CD4-positive, alpha-beta memory T cell (primary cell): ENCODE results near the gene DNM1. TPM values are rescaled to one million over a fixed set of nuclear protein-coding genes. Genes with fewer than 3 reads are reported as not detected.

Source experiments
- CTCF ChIA-PET: fragments of 350-600 bp; sonication (Branson Sonifier 250); formaldehyde crosslinking; loops from one replicate; lab custom pipeline; 2021; ENCODE audit warnings: inconsistent platforms; ENCODE audit not compliant: partially characterized antibody; lab: Charles Lee
- POLR2A ChIA-PET: fragments of 350-600 bp; sonication (Branson Sonifier 250); formaldehyde crosslinking; loops from one replicate; lab custom pipeline; 2021; ENCODE audit not compliant: partially characterized antibody; lab: Charles Lee
- DNase-seq, 5 donors: peaks; one replicate each; pipeline versions ENCODE4 v3.0.0 to v3.0.0-alpha.2; 2020 to 2022; ENCODE audit warnings: mixed read lengths in 1 of 5
- H3K27ac ChIP-seq: one replicate; pipeline ENCODE4 v1.7.0; 2013; ENCODE audit warnings: low read depth, low read length
- H3K27me3 ChIP-seq: 2 replicates; pipeline ENCODE4 v1.7.0; 2013; ENCODE audit warnings: mild to moderate bottlenecking, low read length, moderate library complexity; ENCODE audit not compliant: insufficient read depth
- H3K36me3 ChIP-seq: 2 replicates; pipeline ENCODE4 v1.7.0; 2013; ENCODE audit warnings: mild to moderate bottlenecking, low read length, moderate library complexity; ENCODE audit not compliant: insufficient read depth
- H3K4me1 ChIP-seq: 2 replicates; pipeline ENCODE4 v1.7.0; 2013; ENCODE audit warnings: mild to moderate bottlenecking, low read length, moderate library complexity; ENCODE audit not compliant: insufficient read depth
- H3K4me3 ChIP-seq, 2 donors: one replicate each; pipeline ENCODE4 v1.7.0; 2013; ENCODE audit warnings: low read length in 2 of 2, mild to moderate bottlenecking in 1 of 2
- H3K9me3 ChIP-seq, 2 donors: one replicate each; pipeline ENCODE4 v1.7.0; 2013; ENCODE audit warnings: low read length in 2 of 2, control low read depth in 1 of 2; ENCODE audit not compliant: control insufficient read depth in 1 of 2
- H3K27ac Mint-ChIP-seq, 7 donors: one replicate each; pipeline ENCODE4 v1.8.0; 2020 to 2021; ENCODE audit warnings: mixed read lengths in 7 of 7, mild to moderate bottlenecking in 6 of 7, inconsistent platforms in 3 of 7, moderate library complexity in 3 of 7
- H3K27me3 Mint-ChIP-seq, 2 donors: one replicate each; pipeline ENCODE4 v1.8.0; 2020 to 2021; ENCODE audit warnings: mixed read lengths in 2 of 2
- H3K36me3 Mint-ChIP-seq, 2 donors: one replicate each; pipeline ENCODE4 v1.8.0; 2020 to 2021; ENCODE audit warnings: mixed read lengths in 2 of 2, inconsistent platforms in 1 of 2, mild to moderate bottlenecking in 1 of 2
- H3K4me1 Mint-ChIP-seq, 4 donors: one replicate each; pipeline ENCODE4 v1.8.0; 2020 to 2021; ENCODE audit warnings: mixed read lengths in 4 of 4, mild to moderate bottlenecking in 1 of 4
- H3K4me3 Mint-ChIP-seq, 8 donors: one replicate each; pipeline ENCODE4 v1.8.0; 2020 to 2021; ENCODE audit warnings: mixed read lengths in 8 of 8, mild to moderate bottlenecking in 7 of 8, moderate library complexity in 6 of 8, inconsistent platforms in 3 of 8
- H3K9me3 Mint-ChIP-seq, 8 donors: one replicate each; pipeline ENCODE4 v1.8.0; 2020 to 2021; ENCODE audit warnings: mixed read lengths in 8 of 8, mild to moderate bottlenecking in 5 of 8, inconsistent platforms in 3 of 8, moderate library complexity in 1 of 8
- intact Hi-C: fragments of 100-400 bp; cut with micrococcal nuclease; formaldehyde crosslinking; loops from one replicate; pipeline ENCODE4 v1.15.1; 2023
- polyA plus RNA-seq, 2 donors: library from polyadenylated mRNA; unstranded; fragments of 300-500 nt; fragmentation: Illumina TruSeq; gene quantifications; one replicate each; pipeline ENCODE4 v1.2.3, GENCODE V29; 2021
- total RNA-seq, 2 experiments: library from RNA; stranded (reverse); gene quantifications; one replicate each; pipeline ENCODE4 v1.2.3, GENCODE V29; 2021

Gene DNM1
- total and polyA plus RNA-seq, 4 experiments from 2014 or later, result 1.4 to 2.2 TPM; not detected in 2

- ChIA-PET POLR2A (no interaction called here), CTCF (interaction anchor here (1.5 kb wide), 1 partner anchor 82 kb away, joined by 3 read pairs; no protein-coding TSS in a partner anchor)
- no peak for DNase-seq
- H3K4me1 ChIP-seq, result peaks cover 11% of the 10 kb centered on the region
- Mint-ChIP-seq H3K4me3 (no peak overlapping the region), H3K9me3 (no peaks in the 10 kb centered on the region), H3K27ac (no peak overlapping the region), H3K27me3 (peaks cover 0 to 5% of the 10 kb centered on the region in 2 donors), H3K4me1 (peaks cover 7 to 14% (median 10%) of the 10 kb centered on the region in 4 donors), H3K36me3 (no peaks in the 10 kb centered on the region)
- no peaks in the 10 kb centered on the region for H3K36me3 ChIP-seq
- no peak overlapping the region for H3K27ac ChIP-seq
- no peaks in the 10 kb centered on the region for H3K9me3 ChIP-seq
- H3K4me3 ChIP-seq, result no peak overlapping the region
- intact Hi-C loops, result no loop called here
- H3K27me3 ChIP-seq, result no peaks in the 10 kb centered on the region
These were observed 10.7 kb downstream of the DNM1 start for GRCh38 chr9:128213746-128214497.

GRCh38 chr9:128214571-128215490 lies 11.7 kb downstream of the DNM1 start:
- Histone ChIP-seq H3K27me3 (no peaks in the 10 kb centered on the region), H3K4me1 (peaks cover 15% of the 10 kb centered on the region), H3K4me3 (no peak overlapping the region), H3K36me3 (no peaks in the 10 kb centered on the region), H3K9me3 (no peaks in the 10 kb centered on the region), H3K27ac (no peak overlapping the region)
- intact Hi-C loops, result no loop called here
- Mint-ChIP-seq H3K9me3 (no peaks in the 10 kb centered on the region), H3K36me3 (no peaks in the 10 kb centered on the region), H3K4me1 (peaks cover 7 to 17% (median 11%) of the 10 kb centered on the region in 4 donors), H3K4me3 (no peak overlapping the region), H3K27ac (no peak overlapping the region), H3K27me3 (peaks cover 0 to 5% of the 10 kb centered on the region in 2 donors)
- ChIA-PET POLR2A (no interaction called here), CTCF (interaction anchor here (1.5 kb wide), 1 partner anchor 81 kb away, joined by 3 read pairs; no protein-coding TSS in a partner anchor)
- no peak for DNase-seq

- intact Hi-C loops, result no loop called here
- H3K4me3 Mint-ChIP-seq, result no peak overlapping the region
- ChIA-PET CTCF (interaction anchor here (0.6 kb wide), 1 partner anchor 346 kb away, joined by 3 read pairs; no protein-coding TSS in a partner anchor), POLR2A (no interaction called here)
- peaks cover 0 to 5% of the 10 kb centered on the region in 2 donors for H3K27me3 Mint-ChIP-seq
- peaks cover 7 to 17% (median 11%) of the 10 kb centered on the region in 4 donors for H3K4me1 Mint-ChIP-seq
- Histone ChIP-seq H3K9me3 (no peaks in the 10 kb centered on the region), H3K36me3 (no peaks in the 10 kb centered on the region), H3K27me3 (no peaks in the 10 kb centered on the region), H3K4me3 (no peak overlapping the region), H3K4me1 (peaks cover 15% of the 10 kb centered on the region), H3K27ac (no peak overlapping the region)
- H3K36me3 Mint-ChIP-seq, result no peaks in the 10 kb centered on the region
- H3K27ac Mint-ChIP-seq, result no peak overlapping the region
- H3K9me3 Mint-ChIP-seq, result no peaks in the 10 kb centered on the region
- no peak for DNase-seq
These were observed 12.6 kb downstream of the DNM1 start for GRCh38 chr9:128215491-128216409.

- Histone ChIP-seq H3K27me3 (no peaks in the 10 kb centered on the region), H3K27ac (no peak overlapping the region), H3K9me3 (no peaks in the 10 kb centered on the region), H3K4me3 (no peak overlapping the region), H3K4me1 (peaks cover 15% of the 10 kb centered on the region), H3K36me3 (no peaks in the 10 kb centered on the region)
- no peak for DNase-seq
- ChIA-PET CTCF (interaction anchor here (0.6 to 1.5 kb wide), 2 partner anchors 17 to 347 kb away, joined by 3 read pairs; no protein-coding TSS in a partner anchor), POLR2A (interaction anchor here (0.6 to 1.0 kb wide), 2 partner anchors 57 to 425 kb away, joined by 4 read pairs; partner anchors contain the start of gene BBLN)
- Mint-ChIP-seq H3K27ac (no peak overlapping the region), H3K9me3 (no peaks in the 10 kb centered on the region), H3K36me3 (no peaks in the 10 kb centered on the region), H3K27me3 (peaks cover 0 to 5% of the 10 kb centered on the region in 2 donors), H3K4me3 (peak overlapping the region in 1 of 8 donors; percentile 17), H3K4me1 (peaks cover 7 to 17% (median 12%) of the 10 kb centered on the region in 4 donors)
- intact Hi-C loops, result no loop called here
These were observed 13.8 kb downstream of the DNM1 start for GRCh38 chr9:128216781-128217553.

- H3K4me1 Mint-ChIP-seq, result peaks cover 7 to 17% (median 12%) of the 10 kb centered on the region in 4 donors
- peak overlapping the region in 6 of 7 donors; percentile 54 to 93 (median 79) for H3K27ac Mint-ChIP-seq
- H3K4me3 ChIP-seq, result peak overlapping the region; percentile 31 to 39
- H3K36me3 ChIP-seq, result no peaks in the 10 kb centered on the region
- H3K4me1 ChIP-seq, result peaks cover 15% of the 10 kb centered on the region
- ChIA-PET POLR2A (interaction anchor here (1.0 to 1.7 kb wide), 3 partner anchors 32 to 59 kb away, joined by 4 to 13 read pairs (median 8); partner anchors contain the start of genes BBLN, GOLGA2 and SWI5), CTCF (interaction anchor here (2.0 kb wide), 1 partner anchor 27 kb away, joined by 4 read pairs; no protein-coding TSS in a partner anchor)
- DNase-seq, result no peak
- H3K9me3 Mint-ChIP-seq, result no peaks in the 10 kb centered on the region
- H3K27ac ChIP-seq, result no peak overlapping the region
- H3K36me3 Mint-ChIP-seq, result no peaks in the 10 kb centered on the region
- H3K27me3 ChIP-seq, result no peaks in the 10 kb centered on the region
- H3K27me3 Mint-ChIP-seq, result no peaks in the 10 kb centered on the region
- H3K9me3 ChIP-seq, result no peaks in the 10 kb centered on the region
- intact Hi-C loops, result loop anchor here (1.0 kb wide), 2 partner anchors 15 to 32 kb away; partner anchors contain the start of gene DNM1
- H3K4me3 Mint-ChIP-seq, result peak overlapping the region; percentile 63 to 92 (median 82)
These were observed 15.0 kb downstream of the DNM1 start for GRCh38 chr9:128218172-128218517.
